Cerebellar cortex (tissue), 1 donor: ENCODE data around the gene PUSL1.

ENCODE experiments used
- DNase-seq: peaks from one replicate; pipeline ENCODE4 v3.0.0-alpha.2; 2015; ENCODE audit warnings: low spot score

Gene PUSL1

GRCh38 chr1:1295154-1295923, 13.1 kb upstream of the PUSL1 start:
- no peak for DNase-seq

DNA sequence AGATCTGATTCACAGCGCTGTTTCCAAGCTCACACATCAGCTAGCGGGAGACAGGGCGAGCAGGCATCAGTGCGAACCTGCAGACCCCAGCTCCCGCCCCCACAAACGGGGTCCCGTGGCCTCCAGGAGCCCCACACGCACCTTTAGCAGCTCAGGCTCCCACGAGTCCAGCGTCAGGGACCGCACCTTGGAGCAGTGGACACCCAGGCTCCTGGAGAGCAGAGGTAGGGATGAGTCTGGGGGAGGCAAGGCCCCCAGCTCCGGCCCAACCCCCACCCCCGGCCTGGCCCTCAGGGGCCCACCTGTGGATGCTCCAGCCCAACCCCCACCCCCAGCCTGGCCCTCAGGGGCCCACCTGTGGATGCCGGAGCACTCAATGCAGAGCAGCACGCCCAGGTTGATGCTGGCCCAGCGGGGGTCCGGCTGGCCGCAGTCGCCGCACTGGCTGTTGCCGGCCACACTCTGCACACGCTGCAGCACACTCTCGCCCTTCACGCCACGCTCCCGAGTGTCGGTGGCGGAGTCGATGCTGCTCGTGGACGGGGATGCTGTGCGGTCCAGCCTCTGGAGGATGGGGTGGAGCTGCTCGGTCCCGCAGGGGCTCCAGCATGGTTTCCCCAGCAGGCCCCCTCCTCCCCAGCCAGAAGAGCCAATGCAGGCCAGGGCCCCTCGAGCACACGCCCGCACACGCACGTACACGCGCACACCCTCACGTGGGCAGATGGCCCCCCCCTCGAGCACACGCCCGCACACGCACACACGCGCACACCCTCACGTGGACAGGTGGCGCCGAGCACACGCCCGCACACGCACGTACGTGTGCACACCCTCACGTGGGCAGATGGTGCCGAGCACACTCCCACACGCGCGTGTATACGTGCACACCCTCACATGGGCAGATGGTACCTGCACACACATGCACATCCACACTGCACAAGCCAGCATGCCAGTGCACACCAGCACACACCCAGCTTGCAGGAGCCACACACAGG, 12.0 kb upstream of the PUSL1 start:
- DNase-seq, result no peak

- no peak for DNase-seq
These were observed 10.5 kb upstream of the PUSL1 start for GRCh38 chr1:1297802-1298424.

DNA sequence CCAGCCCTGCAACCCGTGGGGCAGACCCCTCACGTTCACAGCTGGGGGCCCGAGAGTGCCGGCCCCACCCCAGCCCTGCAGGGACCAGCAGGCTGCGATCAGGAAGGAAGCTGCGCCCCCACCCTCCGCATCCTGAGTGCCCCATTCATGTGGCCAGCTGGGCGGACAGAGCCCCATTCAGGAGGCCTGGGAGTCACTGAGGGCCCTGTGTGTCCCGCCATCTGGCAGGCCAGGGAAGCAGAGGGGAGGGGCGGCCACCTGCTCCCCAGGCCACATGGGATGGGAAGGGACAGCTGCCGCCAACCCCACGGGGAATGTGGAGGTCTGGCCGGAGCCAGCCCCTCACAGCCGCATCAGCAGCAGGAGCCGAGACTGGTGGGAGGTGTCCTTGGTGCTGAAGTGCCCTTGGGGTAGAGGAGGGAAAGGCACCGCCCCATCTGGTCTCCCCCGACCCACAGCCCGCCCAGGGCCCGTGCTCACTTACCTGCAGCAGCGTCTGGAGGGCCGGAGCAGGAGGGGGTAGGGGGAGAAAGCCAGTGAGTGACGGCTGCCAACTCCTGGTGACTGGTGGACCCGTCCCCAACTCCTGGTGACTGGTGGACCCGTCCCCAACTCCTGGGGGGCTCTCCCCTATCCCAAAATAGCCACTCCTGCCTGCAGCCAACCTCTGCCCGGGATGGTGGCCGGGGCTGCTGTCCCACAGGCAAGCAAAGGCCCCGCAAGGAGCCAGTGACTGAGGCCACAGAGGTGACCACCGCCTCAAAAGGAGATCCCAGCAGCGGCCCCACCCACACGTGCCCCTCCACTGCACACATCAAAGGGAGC, 9.3 kb upstream of the PUSL1 start:
- peak; percentile 61 for DNase-seq

DNA sequence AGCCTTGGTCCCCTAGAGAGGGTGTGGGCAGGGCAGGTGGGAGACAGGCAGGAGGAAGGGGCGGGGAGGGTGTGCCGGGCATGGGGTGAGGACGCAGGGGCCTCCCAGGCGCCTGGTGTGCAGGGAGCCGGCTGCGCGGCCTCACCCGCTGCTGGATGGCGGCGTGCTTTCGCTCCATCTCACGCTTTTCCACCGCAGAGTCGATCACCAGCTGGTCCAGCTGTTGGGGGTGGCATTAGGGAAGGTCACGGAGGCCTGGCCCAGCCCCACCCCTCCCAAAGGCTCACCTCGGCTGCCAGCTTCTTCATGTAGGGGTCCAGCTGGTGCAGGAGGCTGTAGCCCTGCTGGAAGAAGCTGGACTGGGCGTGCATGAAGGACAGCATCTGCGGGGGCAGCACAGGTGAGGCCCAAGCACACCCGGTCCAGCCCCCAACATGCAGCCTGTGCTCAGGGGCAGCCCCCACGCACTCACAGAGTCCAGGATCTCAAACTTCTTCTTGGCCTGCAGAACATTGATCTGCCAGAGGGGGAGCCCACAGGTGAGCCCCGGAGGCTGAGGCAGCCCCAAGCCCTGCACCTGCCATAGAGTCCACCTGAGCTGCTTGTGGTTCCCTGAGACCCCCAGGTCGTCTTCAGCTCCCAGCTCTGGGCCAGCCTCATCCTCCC, 8.6 kb upstream of the PUSL1 start:
- peak; percentile 34 for DNase-seq

DNA sequence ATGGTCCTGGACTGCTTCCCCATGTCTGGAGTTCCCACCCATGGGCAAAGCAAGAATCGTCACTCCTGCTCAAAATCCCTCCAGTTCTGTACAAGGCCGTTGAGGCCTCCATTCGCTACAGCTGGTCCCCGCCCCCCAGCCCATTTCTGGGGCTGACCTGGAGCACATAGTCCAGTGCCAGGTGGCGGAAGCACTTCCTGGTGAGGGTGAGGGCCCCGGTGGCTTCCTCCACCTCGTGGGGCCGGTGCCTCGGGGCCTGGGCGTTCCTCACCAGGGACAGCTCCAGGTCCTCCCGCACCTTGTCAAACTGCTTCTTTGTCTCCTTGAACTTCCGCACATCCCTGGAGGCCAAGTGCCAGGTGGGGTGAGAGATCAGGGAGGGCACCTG, 8.1 kb upstream of the PUSL1 start:
- no peak for DNase-seq

DNA sequence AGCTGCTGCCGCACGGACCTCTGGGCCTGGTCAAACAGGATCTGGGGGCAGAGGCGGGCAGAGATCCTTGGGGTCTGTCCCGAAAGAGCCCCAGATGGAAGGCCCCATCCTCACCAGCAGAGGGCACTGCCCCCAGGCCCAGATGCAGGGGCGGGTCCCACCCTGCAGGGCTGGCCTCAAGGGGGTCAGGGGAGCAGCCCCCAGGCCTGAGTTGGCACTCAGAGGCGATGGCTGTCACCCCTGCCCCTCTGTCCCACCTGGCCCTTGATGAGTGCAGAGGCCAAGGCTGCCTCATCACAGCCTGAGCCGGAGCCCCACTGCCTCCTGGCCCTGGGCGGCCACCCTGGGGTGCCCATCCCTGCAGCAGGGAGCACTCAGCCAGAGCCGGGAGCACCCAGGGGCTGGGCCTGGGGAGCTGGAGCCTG, 6.4 kb upstream of the PUSL1 start:
- no peak for DNase-seq

- peak; percentile 28 for DNase-seq
These were observed 5.4 kb upstream of the PUSL1 start for GRCh38 chr1:1302951-1303509.

DNA sequence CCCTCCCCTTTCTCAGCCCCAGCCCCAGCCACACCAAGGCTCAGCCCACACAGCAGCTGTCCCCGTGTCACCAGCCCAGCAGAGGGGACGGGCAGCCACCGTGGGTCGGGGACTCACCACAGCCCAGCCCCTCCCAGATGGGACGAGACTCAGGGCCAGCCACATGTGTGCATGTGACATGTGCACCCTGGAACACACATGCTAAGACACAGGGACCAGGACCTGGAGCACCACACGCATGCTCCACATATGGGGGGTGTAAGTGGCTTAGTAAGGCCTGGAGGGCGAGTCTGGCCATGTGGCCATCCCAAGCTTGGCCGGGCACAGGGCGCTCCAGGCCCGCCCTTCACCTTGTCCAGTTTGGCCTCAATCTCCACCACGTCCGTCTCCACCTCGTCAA, 4.7 kb upstream of the PUSL1 start:
- DNase-seq, result peak; percentile 31

DNA sequence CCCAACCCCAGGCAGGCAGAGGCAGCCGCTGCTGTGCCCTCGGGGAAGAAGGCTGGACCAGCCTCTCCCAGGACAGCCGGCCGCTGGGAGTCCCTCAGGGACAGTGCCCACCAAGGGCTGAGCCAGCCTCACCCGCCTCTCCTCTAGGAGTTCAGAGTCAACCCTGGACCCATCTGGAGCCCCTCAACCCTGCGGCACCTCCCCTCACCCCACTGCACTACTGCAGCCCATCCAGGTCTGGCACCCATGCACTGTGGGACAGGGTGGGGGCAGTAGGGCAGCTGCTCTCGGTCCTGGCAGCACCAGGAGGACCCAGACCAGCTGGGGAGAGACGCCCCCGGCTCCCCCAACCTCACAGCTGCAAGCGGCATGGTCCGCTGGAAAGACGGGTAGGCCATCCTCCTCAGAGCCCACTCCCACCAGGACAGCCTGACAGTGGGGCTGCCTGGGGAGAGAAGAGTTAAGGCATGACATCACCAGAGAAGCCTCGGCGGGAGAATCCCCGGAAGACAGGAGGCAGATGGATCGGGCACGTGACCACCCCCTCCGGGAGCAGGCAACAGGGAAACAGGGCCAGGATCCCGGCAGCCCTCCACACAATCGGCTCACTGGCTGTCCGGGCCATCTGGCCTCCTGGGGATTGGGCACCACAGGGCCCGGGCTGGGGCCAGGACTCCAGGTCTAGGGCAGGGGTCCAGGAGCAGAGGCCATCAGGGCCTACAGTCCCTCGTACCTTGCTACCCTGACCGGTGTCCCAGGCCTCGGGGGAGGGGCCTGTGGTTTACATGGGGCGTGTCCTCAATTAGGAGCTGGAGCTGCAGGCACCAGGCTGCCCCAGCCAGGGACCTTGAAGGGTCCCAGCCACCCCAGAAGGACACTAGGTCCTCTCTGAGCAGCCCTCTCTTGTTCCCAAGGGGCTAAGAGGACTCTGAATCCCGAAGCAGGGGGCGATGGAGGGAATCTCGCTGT, 3.8 kb upstream of the PUSL1 start:
- DNase-seq, result peak; percentile 92

GRCh38 chr1:1305300-1306069, 2.9 kb upstream of the PUSL1 start:
- DNase-seq, result peak; percentile 42

DNA sequence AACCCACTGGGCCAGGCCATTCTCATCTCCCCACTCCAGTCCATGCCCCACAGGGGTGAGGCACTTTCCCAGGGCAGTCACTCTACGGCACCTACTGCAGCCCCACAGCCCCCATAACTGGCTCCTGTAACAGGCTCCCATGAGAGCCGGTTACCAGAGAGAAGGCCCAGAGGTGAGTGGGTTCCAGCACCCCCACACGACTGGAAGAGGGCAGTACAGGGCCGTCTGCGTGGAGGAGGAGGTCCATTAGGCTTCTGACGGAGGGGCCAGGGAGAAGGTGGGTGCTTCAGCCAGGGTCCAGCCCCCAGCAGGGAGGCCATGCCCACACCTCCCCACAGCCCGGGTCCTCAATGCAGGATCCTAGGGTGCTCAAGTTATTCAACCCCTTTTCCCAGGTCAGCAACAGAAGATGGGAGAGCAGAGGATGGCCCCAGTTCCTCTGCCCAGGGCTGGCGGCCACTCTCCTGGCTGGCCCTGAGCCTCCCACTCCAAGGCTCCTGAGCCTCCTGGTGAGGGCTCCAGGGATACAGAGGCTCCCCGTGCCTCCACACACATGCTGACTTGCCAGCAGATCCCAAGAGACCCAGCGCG, 2.2 kb upstream of the PUSL1 start:
- peak; percentile 50 for DNase-seq

DNA sequence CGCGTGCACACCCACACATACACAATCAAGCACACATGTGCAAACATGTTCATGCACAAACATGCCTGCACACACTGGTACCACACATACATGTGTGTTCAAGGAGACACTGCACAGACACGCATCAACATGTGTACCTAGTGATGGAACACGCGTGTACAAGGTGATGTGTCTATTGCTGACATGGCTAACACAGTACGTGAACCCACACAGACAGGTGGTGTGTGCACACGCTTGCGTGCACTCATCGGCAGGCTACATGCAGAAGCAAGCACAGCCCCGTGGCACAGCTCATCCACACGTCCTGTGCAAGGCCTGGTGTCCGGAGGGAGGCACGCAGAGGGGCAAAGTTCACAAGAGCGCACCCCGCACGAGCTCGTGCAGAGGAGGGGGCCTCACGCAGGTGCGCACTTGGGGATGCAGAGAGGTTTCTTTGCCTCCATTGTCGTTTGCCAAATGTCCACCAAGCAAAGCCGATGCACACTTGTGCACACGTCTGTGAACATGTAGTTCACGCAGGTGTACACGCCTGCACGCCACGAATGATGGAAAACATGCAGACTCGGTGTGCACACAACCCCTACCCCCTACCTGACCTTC, 1.6 kb upstream of the PUSL1 start:
- peak; percentile 26 for DNase-seq

- peak; percentile 19 for DNase-seq
These were observed 1.0 kb upstream of the PUSL1 start for GRCh38 chr1:1307261-1307922.

DNA sequence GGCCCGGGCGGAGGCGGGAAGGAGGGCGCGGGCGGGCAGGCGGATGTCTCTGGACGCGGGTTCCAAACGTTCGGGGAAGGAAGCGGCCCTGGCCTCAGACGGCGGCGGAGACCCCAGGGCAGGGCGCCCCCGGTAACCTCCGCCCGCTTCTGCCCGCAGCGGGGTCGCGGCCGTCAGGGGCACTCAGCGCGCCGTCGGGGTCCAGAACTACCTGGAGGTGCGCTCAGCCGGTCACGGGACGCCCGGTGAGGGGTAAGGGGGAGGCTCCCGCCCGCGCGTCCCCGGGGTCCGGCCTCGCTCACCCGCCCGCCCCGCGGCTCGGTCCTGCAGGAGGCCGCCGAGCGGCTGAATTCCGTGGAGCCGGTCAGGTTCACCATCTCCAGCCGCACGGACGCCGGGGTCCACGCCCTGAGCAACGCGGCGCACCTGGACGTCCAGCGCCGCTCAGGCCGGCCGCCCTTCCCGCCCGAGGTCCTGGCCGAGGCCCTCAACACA, 406 bp downstream of the PUSL1 start:
- DNase-seq, result no peak

DNA sequence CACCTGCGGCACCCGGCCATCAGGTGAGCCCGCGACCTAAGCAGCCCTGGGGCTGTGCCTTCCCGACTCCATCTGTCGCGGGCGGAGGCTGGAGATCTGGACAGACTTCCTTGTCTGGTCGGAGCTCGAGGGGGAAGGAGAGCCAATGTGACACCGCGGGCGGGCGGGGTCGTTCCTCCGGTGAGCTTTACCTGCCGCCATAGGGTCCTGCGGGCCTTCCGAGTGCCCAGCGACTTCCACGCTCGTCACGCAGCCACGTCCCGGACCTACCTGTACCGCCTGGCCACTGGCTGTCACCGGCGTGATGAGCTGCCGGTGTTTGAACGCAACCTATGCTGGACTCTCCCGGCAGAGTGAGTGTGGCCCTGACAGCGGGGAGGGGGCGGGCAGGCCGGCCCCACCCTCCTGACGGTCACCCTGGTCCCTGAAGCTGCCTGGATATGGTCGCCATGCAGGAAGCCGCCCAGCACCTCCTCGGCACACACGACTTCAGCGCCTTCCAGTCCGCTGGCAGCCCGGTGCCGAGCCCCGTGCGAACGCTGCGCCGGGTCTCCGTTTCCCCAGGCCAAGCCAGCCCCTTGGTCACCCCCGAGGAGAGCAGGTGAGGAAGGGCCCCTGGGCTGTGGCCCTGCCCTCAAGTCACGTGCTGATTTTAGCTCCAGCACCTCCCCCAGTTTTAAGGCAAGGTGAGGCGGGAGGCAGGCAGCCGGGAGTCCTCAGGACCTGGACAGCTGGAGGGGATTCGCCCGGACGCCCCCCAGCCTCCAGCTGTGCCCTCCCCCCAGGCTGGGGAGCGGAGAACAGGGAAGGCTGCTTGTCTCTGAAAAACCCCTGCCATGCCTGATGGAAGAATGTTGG, 1.1 kb downstream of the PUSL1 start:
- peak; percentile 42 for DNase-seq

DNA sequence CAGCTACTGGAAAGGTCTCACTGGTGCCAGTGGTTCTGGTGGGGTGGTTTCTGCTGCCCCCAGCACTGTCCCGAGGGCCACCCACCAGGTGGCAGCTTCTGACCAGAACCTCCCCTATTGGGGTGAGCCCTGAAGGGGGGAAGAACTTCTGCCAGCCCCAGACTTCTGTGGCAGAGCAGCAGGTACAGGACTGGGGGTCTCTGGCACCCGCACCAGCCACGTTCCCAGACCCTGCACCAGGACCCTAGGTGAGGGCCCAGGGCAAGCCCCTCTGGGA, 1.6 kb downstream of the PUSL1 start:
- DNase-seq, result no peak
